Gastroesophageal sphincter (tissue), 4 donors: ENCODE data around the gene SMPD3. TPM values are rescaled to one million over a fixed set of nuclear protein-coding genes. Genes with fewer than 3 reads are reported as not detected.

Experiments used
- ATAC-seq: fragments of 150-250 bp; one replicate; pipeline ENCODE4 v1.9.1; 2016; ENCODE audit warnings: mild to moderate bottlenecking, moderate library complexity
- H3K27ac ChIP-seq, 4 donors: fragments of 200-600 bp; sonication (generic) in 3 of 4; 1 replicate in 3 of 4; 2 replicates in 1 of 4; pipeline ENCODE4 v1.5.1; 2016 to 2019
- H3K27me3 ChIP-seq: fragments of 200-600 bp; sonication (generic); one replicate; pipeline ENCODE4 v1.5.1; 2019
- H3K36me3 ChIP-seq, 2 donors: fragments of 200-600 bp; sonication (generic); one replicate each; pipeline ENCODE4 v1.5.1; 2019; ENCODE audit warnings: control low read depth in 1 of 2
- H3K4me1 ChIP-seq, 3 donors: fragments of 200-600 bp; sonication (generic); 1 replicate in 2 of 3; 2 replicates in 1 of 3; pipeline ENCODE4 v1.5.1; 2016 to 2019; ENCODE audit warnings: control low read depth in 2 of 3
- H3K4me3 ChIP-seq, 2 donors: fragments of 200-600 bp; sonication (generic); one replicate each; pipeline ENCODE4 v1.5.1; 2019; ENCODE audit warnings: mild to moderate bottlenecking in 1 of 2, moderate library complexity in 1 of 2
- H3K9me3 ChIP-seq, 3 donors: fragments of 200-600 bp; sonication (generic); one replicate each; pipeline ENCODE4 v1.5.1; 2017 to 2019; ENCODE audit warnings: control low read depth in 2 of 3
- EP300 ChIP-seq: sonication (generic); formaldehyde crosslinking; IDR thresholded peaks from one replicate; pipeline ENCODE4 v1.6.1; 2017; ENCODE audit warnings: antibody characterized with exemption, mild to moderate bottlenecking
- POLR2A ChIP-seq, 2 donors: fragments of 450-650 bp; IDR thresholded peaks; one replicate each; pipeline ENCODE4 v1.6.1; 2017; ENCODE audit warnings: antibody characterized with exemption in 2 of 2, mild to moderate bottlenecking in 2 of 2, moderate library complexity in 1 of 2
- POLR2AphosphoS5 ChIP-seq: sonication (generic); formaldehyde crosslinking; IDR thresholded peaks from one replicate; pipeline ENCODE4 v1.6.1; 2017; ENCODE audit warnings: antibody characterized with exemption
- WGBS, 2 donors: methylation state at CpG; one replicate each; pipeline ENCODE4 v1.1.5; 2018; ENCODE audit warnings: low coverage in 1 of 2; 5-methylcytosine and 5-hydroxymethylcytosine counted together
- total RNA-seq, 4 donors: library from RNA; depleted of rRNA; stranded (reverse); fragments of >200 nt; gene quantifications; one replicate each; pipeline ENCODE4 v1.1.0, GENCODE V29; 2016
- TF ChIP-seq, protein P1 (sequence below), 4 experiments: fragments of 200-600 bp in 2 of 4; fragments of 450-650 bp in 2 of 4; sonication (generic) in 1 of 4; IDR thresholded peaks; one replicate each; pipeline ENCODE4 v1.5.1; 2017 to 2019; ENCODE audit warnings: antibody characterized with exemption in 4 of 4, mild to moderate bottlenecking in 2 of 4, moderate library complexity in 2 of 4

Gene SMPD3
- total RNA-seq, 4 donors from 2014 or later = 0.08 to 0.94 (median 0.77) TPM; not detected in 1

DNA sequence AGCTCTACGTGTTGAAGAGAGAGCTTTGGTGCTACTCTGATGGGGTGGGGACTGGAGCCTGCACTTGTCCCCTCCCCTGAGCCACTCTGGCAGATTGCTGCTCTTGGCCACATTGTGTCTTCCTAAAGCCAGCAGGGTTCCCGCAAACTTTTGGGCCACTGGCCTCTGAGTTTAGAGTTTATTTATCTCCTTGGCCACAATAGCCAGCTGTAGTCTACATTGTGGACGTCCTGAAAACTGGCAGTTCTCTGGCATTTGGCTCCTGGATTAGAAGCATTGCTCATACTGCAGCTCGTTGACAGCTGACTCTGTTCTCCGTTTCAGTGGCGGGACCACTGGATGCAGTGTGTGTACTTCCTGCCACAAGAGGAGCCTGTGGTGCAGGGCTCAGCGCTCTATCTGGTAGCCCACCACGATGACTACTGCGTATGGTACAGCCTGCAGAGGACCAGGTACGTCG lies 102.9 kb downstream of the SMPD3 start:
- H3K36me3 ChIP-seq = peaks cover 0 to 96% of the 10 kb centered on the region in 2 donors
- WGBS, 2 donors = 46 to 80% methylated on average over 4 to 6 of the region's 11 CpGs
- no peak for TF ChIP-seq EP300
- no peaks in the 10 kb centered on the region for H3K9me3 ChIP-seq
- H3K27me3 ChIP-seq = no peaks in the 10 kb centered on the region
- no peaks in the 10 kb centered on the region for H3K4me1 ChIP-seq
- no peak overlapping the region for H3K4me3 ChIP-seq
- ATAC-seq = no peak
- no peak overlapping the region for H3K27ac ChIP-seq

DNA sequence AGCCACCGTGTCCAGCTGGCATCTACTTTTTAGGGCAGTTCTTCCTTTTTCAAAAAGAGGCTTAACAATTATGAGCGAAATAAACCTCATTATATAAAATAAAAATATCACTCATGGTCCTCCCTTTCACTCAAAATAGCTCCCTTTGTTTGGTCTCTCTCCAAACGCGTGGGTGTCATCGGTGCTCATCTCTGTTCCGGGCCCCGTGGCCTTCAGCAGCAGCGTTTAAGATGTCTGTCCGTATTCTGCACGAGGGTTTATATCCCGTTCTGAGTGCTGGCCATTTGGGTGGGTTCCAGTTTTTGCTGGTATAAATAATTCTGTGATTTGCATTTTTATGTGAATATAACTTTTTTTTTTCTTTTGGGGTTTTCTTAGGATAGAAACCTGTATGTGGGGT lies 104.1 kb downstream of the SMPD3 start:
- Histone ChIP-seq H3K9me3 (no peaks in the 10 kb centered on the region), H3K27me3 (no peaks in the 10 kb centered on the region), H3K36me3 (peaks cover 0 to 96% of the 10 kb centered on the region in 2 donors), H3K27ac (no peak overlapping the region), H3K4me3 (no peak overlapping the region), H3K4me1 (no peaks in the 10 kb centered on the region)
- 62 to 74% methylated on average over 7 to 11 of the region's 11 CpGs for WGBS, 2 donors
- TF ChIP-seq, protein P1, sequence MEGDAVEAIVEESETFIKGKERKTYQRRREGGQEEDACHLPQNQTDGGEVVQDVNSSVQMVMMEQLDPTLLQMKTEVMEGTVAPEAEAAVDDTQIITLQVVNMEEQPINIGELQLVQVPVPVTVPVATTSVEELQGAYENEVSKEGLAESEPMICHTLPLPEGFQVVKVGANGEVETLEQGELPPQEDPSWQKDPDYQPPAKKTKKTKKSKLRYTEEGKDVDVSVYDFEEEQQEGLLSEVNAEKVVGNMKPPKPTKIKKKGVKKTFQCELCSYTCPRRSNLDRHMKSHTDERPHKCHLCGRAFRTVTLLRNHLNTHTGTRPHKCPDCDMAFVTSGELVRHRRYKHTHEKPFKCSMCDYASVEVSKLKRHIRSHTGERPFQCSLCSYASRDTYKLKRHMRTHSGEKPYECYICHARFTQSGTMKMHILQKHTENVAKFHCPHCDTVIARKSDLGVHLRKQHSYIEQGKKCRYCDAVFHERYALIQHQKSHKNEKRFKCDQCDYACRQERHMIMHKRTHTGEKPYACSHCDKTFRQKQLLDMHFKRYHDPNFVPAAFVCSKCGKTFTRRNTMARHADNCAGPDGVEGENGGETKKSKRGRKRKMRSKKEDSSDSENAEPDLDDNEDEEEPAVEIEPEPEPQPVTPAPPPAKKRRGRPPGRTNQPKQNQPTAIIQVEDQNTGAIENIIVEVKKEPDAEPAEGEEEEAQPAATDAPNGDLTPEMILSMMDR (IDR thresholded peaks at IDR 0.05) = no peak
- no peak for TF ChIP-seq EP300
- TF ChIP-seq POLR2A (IDR thresholded peaks at IDR 0.05) = no peak
- no peak for TF ChIP-seq POLR2AphosphoS5
- no peak for ATAC-seq

DNA sequence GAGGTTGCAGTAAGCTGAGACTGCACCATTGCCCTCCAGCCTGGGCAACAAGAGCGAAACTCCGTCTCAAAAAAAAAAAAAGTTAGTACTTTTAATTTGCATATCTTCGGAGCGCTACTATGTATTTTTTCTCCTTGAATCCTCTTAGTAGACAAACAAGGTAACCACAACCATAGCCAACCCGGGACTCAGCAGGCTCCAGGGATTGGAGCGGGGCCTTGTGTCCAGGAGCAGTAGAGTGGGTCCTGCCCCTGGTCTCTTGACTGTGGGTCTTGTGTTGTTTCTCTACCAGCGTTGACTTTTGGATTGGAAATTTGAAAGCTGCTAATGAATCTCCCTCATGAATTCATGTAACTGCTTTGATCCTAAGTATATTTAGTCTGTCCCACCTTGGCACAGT lies 105.2 kb downstream of the SMPD3 start:
- Histone ChIP-seq H3K4me3 (no peak overlapping the region), H3K27ac (no peak overlapping the region), H3K4me1 (no peaks in the 10 kb centered on the region), H3K36me3 (peaks cover 0 to 96% of the 10 kb centered on the region in 2 donors), H3K27me3 (no peaks in the 10 kb centered on the region), H3K9me3 (no peaks in the 10 kb centered on the region)
- WGBS, 2 donors = 85 to 100% methylated on average over 2 to 6 of the region's 7 CpGs
- ATAC-seq = no peak
- TF ChIP-seq POLR2A (IDR thresholded peaks at IDR 0.05) (no peak), EP300 (no peak)

DNA sequence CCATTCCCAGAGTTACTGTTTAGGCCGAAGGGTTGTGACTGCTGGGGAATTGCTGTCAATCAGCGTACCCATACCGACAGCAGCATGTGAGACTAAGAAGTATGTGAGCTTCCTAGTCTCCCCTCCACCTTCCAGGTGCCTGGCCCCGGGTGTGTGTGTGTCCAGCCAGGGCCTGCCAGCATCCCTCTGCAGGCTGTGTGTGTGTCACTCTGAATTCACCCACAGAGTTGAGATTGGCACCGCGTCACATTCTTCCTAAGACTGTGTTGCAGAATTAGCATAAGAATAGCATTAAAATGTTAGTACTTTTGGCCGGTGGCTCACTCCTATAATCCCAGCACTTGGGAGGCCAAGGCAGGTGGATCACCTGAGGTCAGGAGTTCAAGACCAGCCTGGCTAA lies 105.7 kb downstream of the SMPD3 start:
- Histone ChIP-seq H3K27ac (no peak overlapping the region), H3K4me1 (no peaks in the 10 kb centered on the region), H3K36me3 (peaks cover 0 to 96% of the 10 kb centered on the region in 2 donors), H3K4me3 (no peak overlapping the region), H3K9me3 (no peaks in the 10 kb centered on the region), H3K27me3 (no peaks in the 10 kb centered on the region)
- 95 to 100% methylated on average over 1 to 4 of the region's 7 CpGs for WGBS, 2 donors
- no peak for ATAC-seq
- TF ChIP-seq POLR2A (IDR thresholded peaks at IDR 0.05) (no peak), EP300 (no peak), POLR2AphosphoS5 (no peak)
- TF ChIP-seq, protein P1 (IDR thresholded peaks at IDR 0.05) = no peak

DNA sequence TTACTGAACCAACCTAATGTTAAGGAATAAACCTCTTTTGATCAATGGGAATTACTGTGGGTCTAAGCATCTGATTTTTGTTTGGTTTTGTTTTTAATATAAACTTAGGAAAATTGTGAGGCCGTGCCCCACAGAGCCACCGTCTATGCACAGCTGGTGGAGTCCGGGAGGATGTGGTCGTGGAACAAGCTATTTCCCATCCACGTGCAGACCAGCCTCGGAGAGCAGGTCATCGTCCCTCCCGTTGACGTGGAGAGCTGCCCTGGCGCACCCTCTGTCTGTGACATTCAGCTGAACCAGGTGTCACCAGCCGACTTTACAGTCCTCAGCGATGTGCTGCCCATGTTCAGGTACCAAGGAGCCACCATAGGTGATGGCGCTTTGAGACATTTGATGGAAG lies 109.1 kb downstream of the SMPD3 start:
- Histone ChIP-seq H3K27me3 (no peaks in the 10 kb centered on the region), H3K4me1 (no peaks in the 10 kb centered on the region), H3K27ac (no peak overlapping the region), H3K9me3 (no peaks in the 10 kb centered on the region), H3K36me3 (peaks cover 0 to 94% of the 10 kb centered on the region in 2 donors), H3K4me3 (no peak overlapping the region)
- no peak for ATAC-seq
- 81 to 89% methylated on average over 6 to 8 of the region's 13 CpGs for WGBS, 2 donors
- TF ChIP-seq POLR2AphosphoS5 (no peak), EP300 (no peak), POLR2A (IDR thresholded peaks at IDR 0.05) (no peak)
- TF ChIP-seq, protein P1 (IDR thresholded peaks at IDR 0.05) = no peak

DNA sequence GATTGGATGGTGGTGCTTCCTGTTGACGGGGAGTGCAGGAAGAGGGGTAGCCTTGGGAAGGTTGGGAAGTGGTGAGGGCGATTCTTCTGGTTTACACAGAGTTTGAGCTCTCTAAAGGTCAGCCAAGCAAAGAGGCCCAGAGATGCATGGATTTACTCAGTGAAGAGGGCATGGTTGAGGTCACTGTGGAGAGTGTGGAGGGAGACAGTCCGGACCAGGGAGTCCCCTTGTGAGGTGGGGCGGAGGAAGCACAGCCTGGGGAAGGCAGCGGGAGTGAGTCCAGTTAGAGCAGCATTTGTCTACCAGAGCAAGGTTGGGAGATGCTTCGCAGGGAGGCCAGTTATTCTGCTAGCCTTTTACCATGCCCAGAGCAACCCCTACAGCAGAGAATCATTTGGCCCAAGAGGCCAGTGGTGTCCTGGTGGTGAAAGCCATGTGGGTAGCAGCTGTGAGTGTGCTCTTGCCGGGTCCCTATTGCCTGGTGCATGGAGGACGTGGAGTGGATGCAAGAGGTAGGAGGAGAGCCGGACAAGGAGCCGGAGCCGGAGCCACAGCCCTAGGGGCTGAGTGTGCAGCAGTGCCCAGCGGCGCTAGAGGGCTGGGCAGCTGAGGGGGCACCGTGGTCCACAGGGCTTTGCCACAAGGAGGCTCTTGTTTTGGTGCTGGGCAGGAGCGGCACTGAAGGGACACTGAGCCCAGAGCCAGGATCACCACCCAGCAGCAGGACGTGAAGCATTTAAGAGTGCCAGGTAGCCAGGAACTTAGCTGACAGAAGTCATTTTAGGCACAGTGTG lies 109.8 kb downstream of the SMPD3 start:
- 89 to 93% methylated on average over 3 to 13 of the region's 16 CpGs for WGBS, 2 donors
- ATAC-seq = no peak
- Histone ChIP-seq H3K27me3 (no peaks in the 10 kb centered on the region), H3K36me3 (peaks cover 0 to 94% of the 10 kb centered on the region in 2 donors), H3K9me3 (no peaks in the 10 kb centered on the region), H3K4me3 (no peak overlapping the region), H3K27ac (no peak overlapping the region), H3K4me1 (peaks cover 0 to 1% (median 0%) of the 10 kb centered on the region in 3 donors)
- TF ChIP-seq, protein P1 (IDR thresholded peaks at IDR 0.05) = no peak
- TF ChIP-seq POLR2A (IDR thresholded peaks at IDR 0.05) (no peak), POLR2AphosphoS5 (no peak), EP300 (no peak)
